ENCODE results near the gene TMEM138. TPM values are rescaled to one million over a fixed set of nuclear protein-coding genes. Genes with fewer than 3 reads are reported as not detected.

Gene TMEM138
- polyA plus RNA-seq, 1 donor from 2014 or later = 19.6 TPM

DNA sequence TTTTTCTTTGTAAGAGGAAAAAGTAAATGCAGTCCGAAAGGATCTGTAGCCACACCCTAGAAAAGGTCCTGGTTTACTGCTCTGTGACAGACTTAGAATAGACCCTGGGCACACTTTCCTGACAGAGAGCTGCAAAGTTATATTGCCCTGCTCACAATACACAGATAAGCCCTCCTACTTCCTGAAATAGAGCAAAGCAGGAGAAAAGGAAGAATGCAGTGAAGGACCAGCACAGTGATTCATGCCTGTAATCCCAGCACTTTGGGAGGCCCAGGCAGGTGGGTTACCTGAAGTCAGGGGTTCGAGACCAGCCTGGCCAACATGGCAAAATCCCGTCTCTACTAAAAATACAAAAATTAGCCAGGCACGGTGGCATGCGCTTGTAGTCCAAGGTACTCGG lies 2.7 kb upstream of the TMEM138 start:
- no peak overlapping the region for H3K4me2 ChIP-seq (ENCODE audit: low read length)
- H3K9ac ChIP-seq (ENCODE audit: low read length) = no peak overlapping the region
- no peaks in the 10 kb centered on the region for H3K36me3 ChIP-seq (ENCODE audit: insufficient read depth, low read length)
- H3K4me3 ChIP-seq (ENCODE audit: low read length) = no peak overlapping the region
- no peak overlapping the region for H2AFZ ChIP-seq (ENCODE audit: low read depth, low read length)
- no peak overlapping the region for H3K27ac ChIP-seq (ENCODE audit: low read length)
- H3K9me3 ChIP-seq (ENCODE audit: low read length) = no peaks in the 10 kb centered on the region
- H3K9me2 ChIP-seq (ENCODE audit: insufficient read depth, low read length) = no peaks in the 10 kb centered on the region
- H3K27me3 ChIP-seq (ENCODE audit: insufficient read depth, low read depth, low read length) = no peaks in the 10 kb centered on the region
- H3F3A ChIP-seq (ENCODE audit: insufficient read depth, low read length, poor library complexity, severe bottlenecking) = no peaks in the 10 kb centered on the region
- no peaks in the 10 kb centered on the region for H4K20me1 ChIP-seq (ENCODE audit: insufficient read depth)
- no peak for TF ChIP-seq EP300 (conservative IDR thresholded peaks at IDR 0.05; ENCODE audit: poor library complexity, severe bottlenecking)
- TF ChIP-seq TAF1 (IDR thresholded peaks at IDR 0.05; ENCODE audit: low read depth) = no peak
- no peak for TF ChIP-seq SMC3 (conservative IDR thresholded peaks at IDR 0.05; ENCODE audit: poor library complexity)
- TF ChIP-seq EZH2 (IDR thresholded peaks at IDR 0.05; ENCODE audit: borderline replicate concordance, insufficient read depth, low read length, poor library complexity, severe bottlenecking) = no peak
- peaks cover 24% of the 10 kb centered on the region for H3K79me2 ChIP-seq (replicated peaks; ENCODE audit: insufficient read depth, low read length)

DNA sequence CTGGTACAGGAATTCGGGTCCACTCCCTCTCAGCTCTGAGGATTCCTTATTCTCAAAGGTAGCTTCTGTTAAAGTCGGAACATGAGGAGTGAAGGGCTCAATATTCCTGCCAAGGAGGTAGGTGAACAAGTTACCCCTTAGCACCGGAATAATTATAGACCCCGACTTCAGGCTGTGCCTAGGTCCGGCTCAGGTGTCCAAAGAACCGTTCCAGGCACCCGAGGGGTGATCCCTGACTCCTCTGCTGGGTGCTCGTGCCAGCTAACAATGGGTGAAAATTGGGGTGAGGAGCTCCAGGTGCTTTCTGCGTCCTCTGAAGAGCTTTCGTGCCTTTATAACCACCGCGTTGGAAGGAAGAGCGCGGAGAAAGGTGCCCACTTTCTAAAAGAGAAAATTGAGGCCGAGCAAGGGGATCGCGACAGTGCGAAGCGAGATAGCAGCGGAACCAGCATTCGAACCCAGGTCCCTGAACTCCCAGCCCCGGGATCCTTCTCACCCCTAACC lies 885 bp upstream of the TMEM138 start:
- Histone ChIP-seq H3F3A (ENCODE audit: insufficient read depth, low read length, poor library complexity, severe bottlenecking) (no peaks in the 10 kb centered on the region), H3K9me3 (ENCODE audit: low read length) (no peaks in the 10 kb centered on the region), H3K27me3 (ENCODE audit: insufficient read depth, low read depth, low read length) (no peaks in the 10 kb centered on the region), H2AFZ (ENCODE audit: low read depth, low read length) (peak overlapping the region; percentile 96), H3K36me3 (ENCODE audit: insufficient read depth, low read length) (no peaks in the 10 kb centered on the region), H3K4me2 (ENCODE audit: low read length) (peak overlapping the region; percentile 90), H3K27ac (ENCODE audit: low read length) (peak overlapping the region; percentile 100), H3K9me2 (ENCODE audit: insufficient read depth, low read length) (no peaks in the 10 kb centered on the region), H4K20me1 (ENCODE audit: insufficient read depth) (no peaks in the 10 kb centered on the region), H3K4me3 (ENCODE audit: low read length) (peak overlapping the region; percentile 97), H3K79me2 (replicated peaks; ENCODE audit: insufficient read depth, low read length) (peaks cover 24% of the 10 kb centered on the region), H3K9ac (ENCODE audit: low read length) (peak overlapping the region; percentile 100)
- TF ChIP-seq, protein P1, sequence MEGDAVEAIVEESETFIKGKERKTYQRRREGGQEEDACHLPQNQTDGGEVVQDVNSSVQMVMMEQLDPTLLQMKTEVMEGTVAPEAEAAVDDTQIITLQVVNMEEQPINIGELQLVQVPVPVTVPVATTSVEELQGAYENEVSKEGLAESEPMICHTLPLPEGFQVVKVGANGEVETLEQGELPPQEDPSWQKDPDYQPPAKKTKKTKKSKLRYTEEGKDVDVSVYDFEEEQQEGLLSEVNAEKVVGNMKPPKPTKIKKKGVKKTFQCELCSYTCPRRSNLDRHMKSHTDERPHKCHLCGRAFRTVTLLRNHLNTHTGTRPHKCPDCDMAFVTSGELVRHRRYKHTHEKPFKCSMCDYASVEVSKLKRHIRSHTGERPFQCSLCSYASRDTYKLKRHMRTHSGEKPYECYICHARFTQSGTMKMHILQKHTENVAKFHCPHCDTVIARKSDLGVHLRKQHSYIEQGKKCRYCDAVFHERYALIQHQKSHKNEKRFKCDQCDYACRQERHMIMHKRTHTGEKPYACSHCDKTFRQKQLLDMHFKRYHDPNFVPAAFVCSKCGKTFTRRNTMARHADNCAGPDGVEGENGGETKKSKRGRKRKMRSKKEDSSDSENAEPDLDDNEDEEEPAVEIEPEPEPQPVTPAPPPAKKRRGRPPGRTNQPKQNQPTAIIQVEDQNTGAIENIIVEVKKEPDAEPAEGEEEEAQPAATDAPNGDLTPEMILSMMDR (IDR thresholded peaks at IDR 0.05; ENCODE audit: poor library complexity, severe bottlenecking) = no peak
- TF ChIP-seq EP300 (conservative IDR thresholded peaks at IDR 0.05; ENCODE audit: poor library complexity, severe bottlenecking) = no peak
- no peak for TF ChIP-seq POLR2AphosphoS5 (IDR thresholded peaks at IDR 0.05)

DNA sequence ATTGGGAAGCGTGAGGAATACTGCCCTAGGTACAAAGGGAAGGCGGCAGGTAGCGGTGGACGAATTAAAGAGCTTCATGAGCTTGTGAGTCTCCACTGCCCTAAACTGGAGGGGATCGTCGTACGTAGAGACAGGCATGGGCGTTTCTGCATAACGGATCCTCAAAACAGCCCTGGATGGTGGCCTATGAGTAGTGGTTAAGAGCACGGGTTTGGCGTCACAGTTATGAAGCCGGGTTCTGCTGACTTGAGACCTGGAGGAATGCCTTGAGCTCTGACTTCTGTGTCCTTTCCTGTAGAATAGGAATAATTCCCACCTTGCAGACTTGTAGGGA lies 335 bp downstream of the TMEM138 start:
- H4K20me1 ChIP-seq (ENCODE audit: insufficient read depth) = no peaks in the 10 kb centered on the region
- H3K9me3 ChIP-seq (ENCODE audit: low read length) = no peaks in the 10 kb centered on the region
- TF ChIP-seq MXI1 (conservative IDR thresholded peaks at IDR 0.05; ENCODE audit: poor library complexity, severe bottlenecking) = peak; percentile 72
- TF ChIP-seq, protein P2, sequence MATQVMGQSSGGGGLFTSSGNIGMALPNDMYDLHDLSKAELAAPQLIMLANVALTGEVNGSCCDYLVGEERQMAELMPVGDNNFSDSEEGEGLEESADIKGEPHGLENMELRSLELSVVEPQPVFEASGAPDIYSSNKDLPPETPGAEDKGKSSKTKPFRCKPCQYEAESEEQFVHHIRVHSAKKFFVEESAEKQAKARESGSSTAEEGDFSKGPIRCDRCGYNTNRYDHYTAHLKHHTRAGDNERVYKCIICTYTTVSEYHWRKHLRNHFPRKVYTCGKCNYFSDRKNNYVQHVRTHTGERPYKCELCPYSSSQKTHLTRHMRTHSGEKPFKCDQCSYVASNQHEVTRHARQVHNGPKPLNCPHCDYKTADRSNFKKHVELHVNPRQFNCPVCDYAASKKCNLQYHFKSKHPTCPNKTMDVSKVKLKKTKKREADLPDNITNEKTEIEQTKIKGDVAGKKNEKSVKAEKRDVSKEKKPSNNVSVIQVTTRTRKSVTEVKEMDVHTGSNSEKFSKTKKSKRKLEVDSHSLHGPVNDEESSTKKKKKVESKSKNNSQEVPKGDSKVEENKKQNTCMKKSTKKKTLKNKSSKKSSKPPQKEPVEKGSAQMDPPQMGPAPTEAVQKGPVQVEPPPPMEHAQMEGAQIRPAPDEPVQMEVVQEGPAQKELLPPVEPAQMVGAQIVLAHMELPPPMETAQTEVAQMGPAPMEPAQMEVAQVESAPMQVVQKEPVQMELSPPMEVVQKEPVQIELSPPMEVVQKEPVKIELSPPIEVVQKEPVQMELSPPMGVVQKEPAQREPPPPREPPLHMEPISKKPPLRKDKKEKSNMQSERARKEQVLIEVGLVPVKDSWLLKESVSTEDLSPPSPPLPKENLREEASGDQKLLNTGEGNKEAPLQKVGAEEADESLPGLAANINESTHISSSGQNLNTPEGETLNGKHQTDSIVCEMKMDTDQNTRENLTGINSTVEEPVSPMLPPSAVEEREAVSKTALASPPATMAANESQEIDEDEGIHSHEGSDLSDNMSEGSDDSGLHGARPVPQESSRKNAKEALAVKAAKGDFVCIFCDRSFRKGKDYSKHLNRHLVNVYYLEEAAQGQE (IDR thresholded peaks at IDR 0.05; ENCODE audit: borderline replicate concordance) = no peak
- TF ChIP-seq POLR2AphosphoS5 (IDR thresholded peaks at IDR 0.05) = no peak
- no peak for TF ChIP-seq SMC3 (conservative IDR thresholded peaks at IDR 0.05; ENCODE audit: poor library complexity)
- H3K27ac ChIP-seq (ENCODE audit: low read length) = peak overlapping the region; percentile 100
- H3K9ac ChIP-seq (ENCODE audit: low read length) = peak overlapping the region; percentile 100
- peak overlapping the region; percentile 97 for H3K4me3 ChIP-seq (ENCODE audit: low read length)
- H3K36me3 ChIP-seq (ENCODE audit: insufficient read depth, low read length) = no peaks in the 10 kb centered on the region
- peaks cover 24% of the 10 kb centered on the region for H3K79me2 ChIP-seq (replicated peaks; ENCODE audit: insufficient read depth, low read length)
- no peaks in the 10 kb centered on the region for H3K27me3 ChIP-seq (ENCODE audit: insufficient read depth, low read depth, low read length)
- H3K4me2 ChIP-seq (ENCODE audit: low read length) = peak overlapping the region; percentile 71
- peak overlapping the region; percentile 96 for H2AFZ ChIP-seq (ENCODE audit: low read depth, low read length)
- no peaks in the 10 kb centered on the region for H3F3A ChIP-seq (ENCODE audit: insufficient read depth, low read length, poor library complexity, severe bottlenecking)
- no peaks in the 10 kb centered on the region for H3K9me2 ChIP-seq (ENCODE audit: insufficient read depth, low read length)
